DMS114 treated with DMSO at 0.1 percent for 48 hours (cell line): ENCODE measurements around the gene VAV1.

Source experiments
- DNase-seq: peaks from one replicate; lab custom pipeline; 2025; ENCODE audit not compliant: unreplicated experiment; lab: John Stamatoyannopoulos, UW

Gene VAV1

GRCh38 chr19:6772028-6772865, at the start of gene VAV1:
Gene VAV1 (plus strand): TSS chr19:6772708. CDS start chr19:6772808, 100 bp downstream.
- DNase-seq, result no peak

GRCh38 chr19:6723108-6723618, 49.3 kb upstream of the VAV1 start:
- DNase-seq, result no peak

GRCh38 chr19:6723738-6724137, 48.8 kb upstream of the VAV1 start:
- no peak for DNase-seq

GRCh38 chr19:6724631-6725492, 47.6 kb upstream of the VAV1 start:
- DNase-seq, result no peak

GRCh38 chr19:6725513-6726231, 46.8 kb upstream of the VAV1 start:
- no peak for DNase-seq

GRCh38 chr19:6728346-6728745, 44.2 kb upstream of the VAV1 start:
- DNase-seq, result no peak

- no peak for DNase-seq
Measured at GRCh38 chr19:6729573-6730152, 42.8 kb upstream of the VAV1 start.

GRCh38 chr19:6730153-6730804, 42.2 kb upstream of the VAV1 start:
- DNase-seq, result no peak

- no peak for DNase-seq
Measured at GRCh38 chr19:6730941-6731670, 41.4 kb upstream of the VAV1 start.

- DNase-seq, result no peak
Measured at GRCh38 chr19:6731822-6732221, 40.7 kb upstream of the VAV1 start.

- no peak for DNase-seq
Measured at GRCh38 chr19:6732803-6733337, 39.6 kb upstream of the VAV1 start.

GRCh38 chr19:6733338-6734095, 39.0 kb upstream of the VAV1 start:
- no peak for DNase-seq

- DNase-seq, result no peak
Measured at GRCh38 chr19:6734096-6734696, 38.3 kb upstream of the VAV1 start.

- no peak for DNase-seq
Measured at GRCh38 chr19:6735181-6735911, 37.2 kb upstream of the VAV1 start.

- peak; percentile 81 for DNase-seq
Measured at GRCh38 chr19:6736169-6736916, 36.2 kb upstream of the VAV1 start.

- DNase-seq, result no peak
Measured at GRCh38 chr19:6736917-6737283, 35.6 kb upstream of the VAV1 start.
